ENCODE measurements around the gene IGSF6. TPM values are rescaled to one million over a fixed set of nuclear protein-coding genes. Genes with fewer than 3 reads are reported as not detected.
"Not testable (repeated sequence)": the region's sequence is repeated elsewhere in the genome, so short reads cannot be mapped to it uniquely, and the experiment has no call there.

IGSF6 gene
- polyA plus RNA-seq, 1 of the 3 experiments (the other 2 are of a cell fraction): not detected

- H4K20me1 ChIP-seq (ENCODE audit: insufficient read depth): peaks cover 6% of the 10 kb centered on the region
- H3F3A ChIP-seq (replicated peaks; ENCODE audit: insufficient read depth): peaks cover 22% of the 10 kb centered on the region
- peaks cover 48% of the 10 kb centered on the region for H3K79me2 ChIP-seq (ENCODE audit: insufficient read depth)
- H3K27ac ChIP-seq (ENCODE audit: low read depth in 2 of 2, low read length in 1 of 2): peak overlapping the region in 1 of 2 experiments; percentile 57; a peak in 2 of 4 replicates
- H3K4me1 ChIP-seq (ENCODE audit: control insufficient read depth in 1 of 2, insufficient read depth in 2 of 2, low read depth in 1 of 2, low read length in 1 of 2): peaks cover 0 to 17% of the 10 kb centered on the region in 2 experiments; a peak in 2 of 4 replicates
- H3K9ac ChIP-seq: no peak overlapping the region
- H3K4me3 ChIP-seq (ENCODE audit: low read depth in 2 of 2, low read length in 1 of 2): no peak overlapping the region
- TF ChIP-seq GABPA (IDR thresholded peaks at IDR 0.05; ENCODE audit: low read depth) (no peak), NFIC (IDR thresholded peaks at IDR 0.05; ENCODE audit: borderline replicate concordance) (no peak), JUND (IDR thresholded peaks at IDR 0.05) (no peak), RAD21 (IDR thresholded peaks at IDR 0.05; ENCODE audit: low read length) (no peak), POLR2AphosphoS5 (IDR thresholded peaks at IDR 0.05; ENCODE audit: low read depth, low read length) (no peak), TAF1 (IDR thresholded peaks at IDR 0.05; ENCODE audit: borderline replicate concordance, low read depth, low read length) (no peak)
- no peaks in the 10 kb centered on the region for H3K9me3 ChIP-seq
- WGBS (ENCODE audit: low lambda C conversion rate): 99% methylated on average over 31 of the region's 37 CpGs
- no peak for DNase-seq
- peaks cover 6 to 22% of the 10 kb centered on the region in 2 experiments for H3K36me3 ChIP-seq (replicated peaks in 1 of 2; ENCODE audit: control insufficient read depth in 1 of 2, insufficient read depth in 2 of 2, low read length in 1 of 2)
- no peak overlapping the region for H2AFZ ChIP-seq (ENCODE audit: low read depth)
- H3K9me2 ChIP-seq: no peaks in the 10 kb centered on the region
- no peak overlapping the region for H3K4me2 ChIP-seq
- ChIA-PET POLR2A (no interaction called here), CTCF (interaction anchor here (1.1 to 7.6 kb wide), 6 partner anchors 17 to 72 kb away, joined by 3 to 90 read pairs (median 4); no protein-coding TSS in a partner anchor)
- H3K27me3 ChIP-seq (ENCODE audit: insufficient read depth): no peaks in the 10 kb centered on the region
These were observed 15.1 kb downstream of the IGSF6 start for GRCh38 chr16:21637032-21637968.

- Histone ChIP-seq H3K36me3 (replicated peaks in 1 of 2; ENCODE audit: control insufficient read depth in 1 of 2, insufficient read depth in 2 of 2, low read length in 1 of 2) (peaks cover 6 to 14% of the 10 kb centered on the region in 2 experiments), H3K79me2 (ENCODE audit: insufficient read depth) (peaks cover 43% of the 10 kb centered on the region), H3F3A (replicated peaks; ENCODE audit: insufficient read depth) (peaks cover 22% of the 10 kb centered on the region), H3K4me1 (ENCODE audit: control insufficient read depth in 1 of 2, insufficient read depth in 2 of 2, low read depth in 1 of 2, low read length in 1 of 2) (peaks cover 0 to 17% of the 10 kb centered on the region in 2 experiments; a peak in 1 of 4 replicates)
- H3K4me2 ChIP-seq; H3K27me3 ChIP-seq (ENCODE audit: insufficient read depth); H3K9ac ChIP-seq; H3K9me2 ChIP-seq; H2AFZ ChIP-seq (ENCODE audit: low read depth); POLR2A ChIA-PET; H3K27ac ChIP-seq (ENCODE audit: low read depth in 2 of 2, low read length in 1 of 2); H3K4me3 ChIP-seq (ENCODE audit: low read depth in 2 of 2, low read length in 1 of 2); DNase-seq; H4K20me1 ChIP-seq (ENCODE audit: insufficient read depth); H3K9me3 ChIP-seq: not testable (repeated sequence)
- WGBS (ENCODE audit: low lambda C conversion rate): 94% methylated on average over 9 of the region's 9 CpGs
- CTCF ChIA-PET: interaction anchor here (0.6 to 0.9 kb wide), 2 partner anchors 11 to 20 kb away, joined by 3 read pairs; no protein-coding TSS in a partner anchor
These were observed 16.7 kb downstream of the IGSF6 start for GRCh38 chr16:21635694-21636093.

- H3K4me3 ChIP-seq (ENCODE audit: low read depth in 2 of 2, low read length in 1 of 2): no peak overlapping the region
- ChIA-PET POLR2A (no interaction called here), CTCF (interaction anchor here (1.9 kb wide), 1 partner anchor 9 kb away, joined by 5 read pairs; no protein-coding TSS in a partner anchor)
- H3K27ac ChIP-seq (ENCODE audit: low read depth in 2 of 2, low read length in 1 of 2): no peak overlapping the region
- no peaks in the 10 kb centered on the region for H3K9me3 ChIP-seq
- no peak overlapping the region for H3K9ac ChIP-seq
- H3F3A ChIP-seq (replicated peaks; ENCODE audit: insufficient read depth): peaks cover 17% of the 10 kb centered on the region
- peaks cover 44% of the 10 kb centered on the region for H3K79me2 ChIP-seq (ENCODE audit: insufficient read depth)
- H3K36me3 ChIP-seq (replicated peaks in 1 of 2; ENCODE audit: control insufficient read depth in 1 of 2, insufficient read depth in 2 of 2, low read length in 1 of 2): peaks cover 6 to 22% of the 10 kb centered on the region in 2 experiments
- 100% methylated on average over 2 of the region's 5 CpGs for WGBS (ENCODE audit: low lambda C conversion rate)
- H3K9me2 ChIP-seq: no peaks in the 10 kb centered on the region
- no peaks in the 10 kb centered on the region for H3K27me3 ChIP-seq (ENCODE audit: insufficient read depth)
- H3K4me2 ChIP-seq: no peak overlapping the region
- DNase-seq: no peak
- no peak overlapping the region for H2AFZ ChIP-seq (ENCODE audit: low read depth)
- no peaks in the 10 kb centered on the region for H4K20me1 ChIP-seq (ENCODE audit: insufficient read depth)
- H3K4me1 ChIP-seq (ENCODE audit: control insufficient read depth in 1 of 2, insufficient read depth in 2 of 2, low read depth in 1 of 2, low read length in 1 of 2): peaks cover 0 to 14% of the 10 kb centered on the region in 2 experiments; a peak in 1 of 4 replicates
- no peak for TF ChIP-seq MXI1 (IDR thresholded peaks at IDR 0.05; ENCODE audit: low read depth, low read length)
- TF ChIP-seq MAX (IDR thresholded peaks at IDR 0.05; ENCODE audit: low read depth): no peak
- no peak for TF ChIP-seq GABPA (IDR thresholded peaks at IDR 0.05; ENCODE audit: low read depth)
- TF ChIP-seq, protein P1, sequence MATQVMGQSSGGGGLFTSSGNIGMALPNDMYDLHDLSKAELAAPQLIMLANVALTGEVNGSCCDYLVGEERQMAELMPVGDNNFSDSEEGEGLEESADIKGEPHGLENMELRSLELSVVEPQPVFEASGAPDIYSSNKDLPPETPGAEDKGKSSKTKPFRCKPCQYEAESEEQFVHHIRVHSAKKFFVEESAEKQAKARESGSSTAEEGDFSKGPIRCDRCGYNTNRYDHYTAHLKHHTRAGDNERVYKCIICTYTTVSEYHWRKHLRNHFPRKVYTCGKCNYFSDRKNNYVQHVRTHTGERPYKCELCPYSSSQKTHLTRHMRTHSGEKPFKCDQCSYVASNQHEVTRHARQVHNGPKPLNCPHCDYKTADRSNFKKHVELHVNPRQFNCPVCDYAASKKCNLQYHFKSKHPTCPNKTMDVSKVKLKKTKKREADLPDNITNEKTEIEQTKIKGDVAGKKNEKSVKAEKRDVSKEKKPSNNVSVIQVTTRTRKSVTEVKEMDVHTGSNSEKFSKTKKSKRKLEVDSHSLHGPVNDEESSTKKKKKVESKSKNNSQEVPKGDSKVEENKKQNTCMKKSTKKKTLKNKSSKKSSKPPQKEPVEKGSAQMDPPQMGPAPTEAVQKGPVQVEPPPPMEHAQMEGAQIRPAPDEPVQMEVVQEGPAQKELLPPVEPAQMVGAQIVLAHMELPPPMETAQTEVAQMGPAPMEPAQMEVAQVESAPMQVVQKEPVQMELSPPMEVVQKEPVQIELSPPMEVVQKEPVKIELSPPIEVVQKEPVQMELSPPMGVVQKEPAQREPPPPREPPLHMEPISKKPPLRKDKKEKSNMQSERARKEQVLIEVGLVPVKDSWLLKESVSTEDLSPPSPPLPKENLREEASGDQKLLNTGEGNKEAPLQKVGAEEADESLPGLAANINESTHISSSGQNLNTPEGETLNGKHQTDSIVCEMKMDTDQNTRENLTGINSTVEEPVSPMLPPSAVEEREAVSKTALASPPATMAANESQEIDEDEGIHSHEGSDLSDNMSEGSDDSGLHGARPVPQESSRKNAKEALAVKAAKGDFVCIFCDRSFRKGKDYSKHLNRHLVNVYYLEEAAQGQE (IDR thresholded peaks at IDR 0.05; ENCODE audit: low read depth, low read length): no peak
- TF ChIP-seq, protein P2, sequence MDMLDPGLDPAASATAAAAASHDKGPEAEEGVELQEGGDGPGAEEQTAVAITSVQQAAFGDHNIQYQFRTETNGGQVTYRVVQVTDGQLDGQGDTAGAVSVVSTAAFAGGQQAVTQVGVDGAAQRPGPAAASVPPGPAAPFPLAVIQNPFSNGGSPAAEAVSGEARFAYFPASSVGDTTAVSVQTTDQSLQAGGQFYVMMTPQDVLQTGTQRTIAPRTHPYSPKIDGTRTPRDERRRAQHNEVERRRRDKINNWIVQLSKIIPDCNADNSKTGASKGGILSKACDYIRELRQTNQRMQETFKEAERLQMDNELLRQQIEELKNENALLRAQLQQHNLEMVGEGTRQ (IDR thresholded peaks at IDR 0.05; ENCODE audit: borderline replicate concordance, low read depth, low read length): no peak
- TF ChIP-seq, protein P3, sequence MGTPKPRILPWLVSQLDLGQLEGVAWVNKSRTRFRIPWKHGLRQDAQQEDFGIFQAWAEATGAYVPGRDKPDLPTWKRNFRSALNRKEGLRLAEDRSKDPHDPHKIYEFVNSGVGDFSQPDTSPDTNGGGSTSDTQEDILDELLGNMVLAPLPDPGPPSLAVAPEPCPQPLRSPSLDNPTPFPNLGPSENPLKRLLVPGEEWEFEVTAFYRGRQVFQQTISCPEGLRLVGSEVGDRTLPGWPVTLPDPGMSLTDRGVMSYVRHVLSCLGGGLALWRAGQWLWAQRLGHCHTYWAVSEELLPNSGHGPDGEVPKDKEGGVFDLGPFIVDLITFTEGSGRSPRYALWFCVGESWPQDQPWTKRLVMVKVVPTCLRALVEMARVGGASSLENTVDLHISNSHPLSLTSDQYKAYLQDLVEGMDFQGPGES (IDR thresholded peaks at IDR 0.05; ENCODE audit: low read depth, low read length): no peak
- TF ChIP-seq MEF2A (IDR thresholded peaks at IDR 0.05; ENCODE audit: borderline replicate concordance, low read depth): no peak
- no peak for TF ChIP-seq SIN3A (IDR thresholded peaks at IDR 0.05; ENCODE audit: borderline replicate concordance, low read depth, low read length)
These were observed 18.2 kb downstream of the IGSF6 start for GRCh38 chr16:21634216-21634615.
